NCI-H146 treated with DMSO at 0.1 percent for 48 hours (cell line): ENCODE data around the gene SFTPA2.
"Not testable (repeated sequence)": the region's sequence is repeated elsewhere in the genome, so short reads cannot be mapped to it uniquely, and the experiment has no call there.

Experiments used
- DNase-seq: peaks from one replicate; lab custom pipeline; 2025; ENCODE audit not compliant: unreplicated experiment; lab: John Stamatoyannopoulos, UW

Gene SFTPA2

DNA sequence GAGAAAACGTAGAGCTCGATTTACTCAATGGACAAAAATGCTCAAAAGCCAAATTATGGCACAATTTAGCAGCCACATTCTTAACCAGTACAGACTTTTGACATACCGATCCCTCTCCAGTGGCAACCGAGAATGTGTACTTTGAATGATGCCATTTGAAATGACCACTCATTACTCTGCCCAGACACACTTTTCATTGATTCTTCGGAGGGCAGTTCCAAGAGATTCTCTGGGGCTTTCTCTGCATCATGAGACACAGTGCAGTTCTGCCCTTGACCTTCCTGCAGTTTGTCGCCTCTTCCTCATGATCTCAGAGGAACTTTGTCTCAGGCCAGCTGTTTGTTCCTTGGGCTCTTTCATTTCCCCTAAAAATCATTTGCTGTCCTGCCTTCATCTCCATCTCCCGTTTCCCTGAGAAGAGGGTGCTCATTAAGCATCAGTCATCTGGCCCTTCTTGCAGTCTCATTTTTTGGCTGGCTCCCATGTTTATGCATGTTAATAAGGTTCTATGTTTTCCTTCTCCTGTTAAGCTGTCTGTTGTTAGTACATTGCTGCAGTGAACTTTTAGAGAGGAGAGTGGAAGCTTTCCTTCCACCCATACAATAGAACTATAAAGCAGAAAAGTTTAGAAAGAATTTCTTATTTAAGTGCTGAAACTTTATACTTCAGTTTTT is 43.5 kb downstream of the SFTPA2 start:
- not testable (repeated sequence) for DNase-seq

DNA sequence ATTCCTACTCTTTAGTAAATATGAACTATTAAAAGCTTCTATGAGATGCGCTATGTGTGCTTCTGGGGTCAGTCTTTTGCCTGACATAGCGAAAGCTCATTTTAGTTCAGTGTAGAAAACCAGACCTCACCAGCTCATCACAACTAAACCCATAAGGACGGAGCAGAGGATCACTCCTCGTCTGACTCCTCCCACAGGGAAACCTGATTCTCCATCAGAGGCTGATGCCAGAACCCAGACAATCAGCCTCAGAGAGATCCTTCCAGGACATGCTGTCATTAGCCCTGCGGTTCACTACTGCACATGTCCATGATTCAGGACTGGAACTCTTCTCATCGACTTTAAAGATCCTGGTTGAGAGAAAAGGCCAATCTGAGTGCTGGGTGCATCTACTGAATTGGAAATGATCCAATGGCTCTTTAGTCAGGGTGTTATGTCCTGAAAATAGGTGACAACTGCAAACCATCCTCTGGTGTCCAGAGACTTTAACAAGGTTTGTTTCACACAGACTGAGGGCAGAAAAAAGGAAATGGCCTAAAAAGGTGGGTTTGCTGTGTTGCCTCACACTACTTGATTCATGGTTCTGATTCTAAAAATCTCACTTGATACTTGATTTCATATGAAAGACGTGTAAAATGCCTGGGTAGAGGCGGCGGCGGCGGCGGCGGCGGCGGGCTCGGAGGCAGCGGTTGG is 48.2 kb downstream of the SFTPA2 start, which contains the start of gene EIF5AL1:
EIF5AL1 (plus strand) TSS at position 643 of the 693 bp plus-strand sequence. CDS start 117 bp downstream, outside the sequence.
- DNase-seq: not testable (repeated sequence)

DNA sequence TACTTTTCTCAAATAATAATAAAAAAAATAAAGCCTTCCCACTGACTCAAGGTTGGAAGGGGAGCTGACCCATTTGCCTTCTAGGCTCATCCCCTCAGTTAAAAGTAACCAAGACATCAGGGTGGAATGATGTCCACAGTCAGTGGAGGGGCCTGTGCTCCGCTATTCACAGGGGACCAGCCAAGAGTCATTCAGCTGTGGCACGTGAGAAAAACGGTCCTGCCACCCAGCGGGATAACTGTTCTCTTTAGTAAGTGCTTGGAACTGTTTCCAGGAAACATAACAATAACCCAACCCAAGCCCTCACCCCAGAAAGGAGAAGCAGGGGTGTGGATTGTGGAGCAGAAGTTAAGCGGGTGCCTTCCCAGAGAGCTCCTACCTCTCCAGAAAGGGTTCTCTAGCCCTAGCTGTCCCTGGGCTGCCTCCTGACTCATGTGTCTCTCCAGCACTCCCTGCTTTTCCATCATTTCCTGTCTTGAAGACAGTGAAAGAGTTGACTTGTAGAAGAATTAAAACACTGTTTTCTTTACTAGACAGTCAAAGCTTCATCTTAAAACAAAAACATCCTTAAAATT is 50.2 kb downstream of the SFTPA2 start:
- not testable (repeated sequence) for DNase-seq

DNA sequence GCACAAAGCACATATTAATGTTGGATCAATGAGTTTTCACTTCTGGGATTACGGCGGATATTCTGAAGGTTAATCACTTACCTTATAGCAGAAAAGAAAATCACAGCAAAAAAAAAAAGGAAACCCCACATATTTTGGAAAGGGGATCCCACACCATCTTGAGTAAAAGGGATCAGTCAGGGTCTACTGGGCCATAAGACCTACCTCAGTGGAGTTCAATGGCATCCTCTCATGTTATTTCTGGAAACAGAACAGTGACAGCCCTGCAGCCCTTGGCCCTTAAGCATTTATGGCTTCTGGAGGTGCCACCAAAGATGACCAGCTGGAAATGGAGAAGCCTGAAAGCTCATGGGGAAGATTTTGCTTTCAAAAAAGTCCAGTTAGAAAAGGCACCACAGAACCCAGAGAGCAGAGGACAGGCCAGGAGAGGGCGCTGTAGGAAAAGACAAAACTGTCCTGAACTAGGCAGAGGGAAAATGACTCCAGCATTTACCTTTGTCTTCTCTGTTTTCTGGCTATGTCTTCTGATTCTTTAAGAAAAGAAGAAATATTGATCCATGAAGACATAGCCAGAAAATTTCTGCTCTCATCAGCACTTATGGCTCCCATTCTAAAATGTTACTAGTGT is 50.8 kb downstream of the SFTPA2 start:
- not testable (repeated sequence) for DNase-seq

DNA sequence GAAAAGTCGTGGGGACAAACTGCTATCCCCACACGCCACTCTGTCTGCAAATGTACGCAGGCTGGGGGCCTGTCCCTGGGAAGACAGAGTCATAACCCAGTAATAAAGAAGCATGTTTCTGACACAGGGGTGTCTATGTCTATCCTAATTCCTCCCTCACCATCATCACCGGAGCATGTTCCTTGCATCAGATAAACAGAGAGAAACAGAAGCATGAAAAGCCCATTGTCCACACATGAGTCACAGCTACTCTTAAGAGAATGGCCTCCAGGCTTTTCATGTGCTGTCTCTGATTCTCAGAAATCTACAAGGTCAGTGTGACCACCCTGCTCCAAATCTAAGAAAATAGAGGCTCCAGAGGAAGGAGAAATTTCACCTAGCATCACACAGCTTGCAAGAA is 52.0 kb downstream of the SFTPA2 start:
- DNase-seq: not testable (repeated sequence)

DNA sequence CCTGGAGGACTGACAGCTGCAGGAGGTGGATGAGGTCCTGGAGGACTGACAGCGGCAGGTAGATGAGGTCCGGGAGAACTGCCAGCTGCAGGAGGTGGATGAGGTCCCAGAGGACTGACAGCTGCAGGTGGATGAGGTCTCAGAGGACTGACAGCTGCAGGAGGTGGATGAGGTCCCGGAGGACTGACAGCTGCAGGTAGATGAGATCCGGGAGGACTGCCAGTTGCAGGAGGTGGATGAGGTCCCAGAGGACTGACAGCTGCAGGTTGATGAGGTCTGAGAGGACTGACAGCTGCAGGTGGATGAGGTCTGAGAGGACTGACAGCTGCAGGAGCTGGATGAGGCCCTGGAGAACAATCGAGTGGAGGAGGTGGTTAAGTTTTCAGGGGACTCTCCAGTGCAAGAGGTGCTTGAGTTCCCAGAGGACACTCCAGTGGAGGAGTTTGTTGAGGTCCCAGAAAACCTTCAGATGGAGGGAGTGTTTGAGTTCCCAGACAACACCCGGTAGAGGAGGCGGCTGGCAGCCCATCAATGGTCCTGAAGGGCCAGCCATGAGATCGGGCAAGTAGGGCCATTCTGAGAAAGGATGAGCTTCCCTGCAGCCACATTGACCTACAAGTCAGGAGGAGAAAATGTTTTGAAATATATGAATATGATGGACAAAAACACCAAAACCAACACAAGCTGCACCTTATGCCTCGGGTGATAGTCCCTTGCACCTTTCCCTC is 52.6 kb downstream of the SFTPA2 start:
- DNase-seq: no peak
